Hepatocyte (in vitro differentiated cells): ENCODE results near the gene NSMCE1. TPM values are rescaled to one million over a fixed set of nuclear protein-coding genes. Genes with fewer than 3 reads are reported as not detected.
"Not testable (repeated sequence)": the region's sequence is repeated elsewhere in the genome, so short reads cannot be mapped to it uniquely, and the experiment has no call there.

Source experiments
- DNase-seq: peaks from one replicate; pipeline ENCODE4 v3.0.0-alpha.2; 2016; ENCODE audit warnings: low spot score
- H2AFZ ChIP-seq: fragments of 200-600 bp; sonication (generic); 2 replicates; pipeline ENCODE4 v1.6.0; 2016; ENCODE audit warnings: antibody characterized with exemption, mild to moderate bottlenecking
- H3K27ac ChIP-seq: fragments of 200-600 bp; sonication (generic); 2 replicates; pipeline ENCODE4 v1.5.1; 2016; ENCODE audit warnings: mild to moderate bottlenecking
- H3K27me3 ChIP-seq: fragments of 200-600 bp; sonication (generic); 2 replicates; pipeline ENCODE4 v1.6.1; 2016
- H3K36me3 ChIP-seq: fragments of 200-600 bp; sonication (generic); replicated peaks from 2 replicates; pipeline ENCODE4 v1.5.1; 2016; ENCODE audit warnings: low read depth; ENCODE audit not compliant: insufficient read depth
- H3K4me1 ChIP-seq: fragments of 200-600 bp; sonication (generic); 2 replicates; pipeline ENCODE4 v1.5.1; 2016; ENCODE audit warnings: mild to moderate bottlenecking, moderate library complexity; ENCODE audit not compliant: insufficient read depth
- H3K4me2 ChIP-seq: fragments of 200-600 bp; sonication (generic); 2 replicates; pipeline ENCODE4 v1.6.0; 2016
- H3K4me3 ChIP-seq: fragments of 200-600 bp; sonication (generic); 2 replicates; pipeline ENCODE4 v1.5.1; 2016; ENCODE audit warnings: mild to moderate bottlenecking
- H3K79me2 ChIP-seq: fragments of 200-600 bp; sonication (generic); 2 replicates; pipeline ENCODE4 v1.6.0; 2017; ENCODE audit warnings: mild to moderate bottlenecking
- H3K9me2 ChIP-seq: fragments of 200-600 bp; sonication (generic); replicated peaks from 2 replicates; pipeline ENCODE4 v1.6.0; 2017; ENCODE audit warnings: mild to moderate bottlenecking; ENCODE audit not compliant: insufficient read depth
- H3K9me3 ChIP-seq: fragments of 200-600 bp; sonication (generic); 2 replicates; pipeline ENCODE4 v1.5.1; 2016; ENCODE audit warnings: low read depth, mild to moderate bottlenecking
- H4K20me1 ChIP-seq: fragments of 200-600 bp; sonication (generic); 2 replicates; pipeline ENCODE4 v1.6.0; 2016; ENCODE audit warnings: mild to moderate bottlenecking; ENCODE audit not compliant: insufficient read depth, poor library complexity, severe bottlenecking
- EZH2 ChIP-seq: fragments of 200-600 bp; sonication (generic); IDR thresholded peaks from 2 replicates; pipeline ENCODE4 v1.6.1; 2016; ENCODE audit warnings: antibody characterized with exemption, mild to moderate bottlenecking, borderline replicate concordance
- EZH2phosphoT487 ChIP-seq: fragments of 200-600 bp; sonication (generic); IDR thresholded peaks from one replicate; pipeline ENCODE4 v1.6.1; 2018; ENCODE audit warnings: antibody characterized with exemption, mild to moderate bottlenecking, low read depth, moderate library complexity; ENCODE audit not compliant: unreplicated experiment, severe bottlenecking
- WGBS: methylation state at CpG from one replicate; pipeline ENCODE4 v1.1.6; 2016; ENCODE audit warnings: low lambda C conversion rate; ENCODE audit errors: missing lambda C conversion rate; 5-methylcytosine and 5-hydroxymethylcytosine counted together
- polyA plus RNA-seq: library from polyadenylated mRNA; unstranded; fragments of >200 nt; fragmentation: Nextera tagmentation; extraction: Ambion mirVana; gene quantifications from 2 replicates; pipeline ENCODE4 v1.2.1, GENCODE V29; 2016
- total RNA-seq: library from RNA; depleted of rRNA; stranded (reverse); fragments of >200 nt; gene quantifications from 2 replicates; pipeline ENCODE4 v1.2.3, GENCODE V29; 2014
- TF ChIP-seq, protein P1 (sequence below): fragments of 200-600 bp; sonication (generic); IDR thresholded peaks from 2 replicates; pipeline ENCODE4 v1.5.1; 2016; ENCODE audit warnings: antibody characterized with exemption, mild to moderate bottlenecking; ENCODE audit not compliant: poor library complexity

The NSMCE1 gene
- total and polyA plus RNA-seq, 2 experiments from 2014 or later = 35.0 to 58.2 TPM

DNA sequence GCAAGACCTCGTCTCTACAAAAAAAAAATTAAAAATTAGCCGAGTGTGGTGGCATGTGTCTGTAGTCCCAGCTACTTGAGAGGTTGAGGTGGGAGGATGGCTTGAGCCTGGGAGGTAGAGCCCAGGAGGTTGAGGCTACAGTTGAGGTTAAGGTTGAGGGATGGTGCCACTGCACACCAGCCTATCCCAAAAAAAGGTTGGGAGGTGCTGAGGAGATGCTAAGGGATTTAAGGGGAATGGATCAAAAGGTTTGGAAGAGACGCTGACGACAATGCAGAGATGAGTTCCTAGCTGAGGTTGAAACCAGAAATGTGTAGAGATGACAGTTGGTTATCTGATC is 4.7 kb upstream of the NSMCE1 start:
- Histone ChIP-seq H2AFZ (no peak overlapping the region), H3K27ac (peak overlapping the region; percentile 91), H3K4me2 (peak overlapping the region; percentile 58), H3K9me2 (no peaks in the 10 kb centered on the region), H3K4me3 (no peak overlapping the region), H4K20me1 (no peaks in the 10 kb centered on the region), H3K27me3 (no peaks in the 10 kb centered on the region), H3K4me1 (peaks cover 16% of the 10 kb centered on the region), H3K79me2 (no peaks in the 10 kb centered on the region), H3K9me3 (no peaks in the 10 kb centered on the region), H3K36me3 (no peaks in the 10 kb centered on the region)
- DNase-seq = no peak
- 97% methylated on average over 4 of the region's 4 CpGs for WGBS
- no peak for TF ChIP-seq EZH2
- no peak for TF ChIP-seq EZH2phosphoT487
- TF ChIP-seq, protein P1, sequence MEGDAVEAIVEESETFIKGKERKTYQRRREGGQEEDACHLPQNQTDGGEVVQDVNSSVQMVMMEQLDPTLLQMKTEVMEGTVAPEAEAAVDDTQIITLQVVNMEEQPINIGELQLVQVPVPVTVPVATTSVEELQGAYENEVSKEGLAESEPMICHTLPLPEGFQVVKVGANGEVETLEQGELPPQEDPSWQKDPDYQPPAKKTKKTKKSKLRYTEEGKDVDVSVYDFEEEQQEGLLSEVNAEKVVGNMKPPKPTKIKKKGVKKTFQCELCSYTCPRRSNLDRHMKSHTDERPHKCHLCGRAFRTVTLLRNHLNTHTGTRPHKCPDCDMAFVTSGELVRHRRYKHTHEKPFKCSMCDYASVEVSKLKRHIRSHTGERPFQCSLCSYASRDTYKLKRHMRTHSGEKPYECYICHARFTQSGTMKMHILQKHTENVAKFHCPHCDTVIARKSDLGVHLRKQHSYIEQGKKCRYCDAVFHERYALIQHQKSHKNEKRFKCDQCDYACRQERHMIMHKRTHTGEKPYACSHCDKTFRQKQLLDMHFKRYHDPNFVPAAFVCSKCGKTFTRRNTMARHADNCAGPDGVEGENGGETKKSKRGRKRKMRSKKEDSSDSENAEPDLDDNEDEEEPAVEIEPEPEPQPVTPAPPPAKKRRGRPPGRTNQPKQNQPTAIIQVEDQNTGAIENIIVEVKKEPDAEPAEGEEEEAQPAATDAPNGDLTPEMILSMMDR = no peak

DNA sequence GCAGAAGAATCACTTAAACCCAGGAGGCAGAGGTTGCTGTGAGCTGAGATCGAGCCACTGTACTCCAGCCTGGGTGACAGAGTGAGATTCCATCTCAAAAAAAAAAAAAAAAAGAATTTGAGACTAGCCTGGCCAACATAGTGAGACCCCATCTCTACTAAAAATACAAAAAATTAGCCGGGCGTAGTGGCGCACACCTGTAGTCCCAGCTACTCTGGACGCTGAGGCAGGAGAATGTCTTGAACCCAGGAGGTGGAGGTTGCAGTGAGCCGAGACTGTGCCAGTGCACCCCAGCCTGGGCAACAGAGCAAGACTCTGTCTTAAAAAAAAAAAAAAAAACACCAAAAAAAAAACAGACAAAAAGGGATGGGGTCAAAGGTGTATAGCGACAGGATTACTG is 4.1 kb upstream of the NSMCE1 start:
- H3K27ac ChIP-seq = peak overlapping the region; percentile 91

DNA sequence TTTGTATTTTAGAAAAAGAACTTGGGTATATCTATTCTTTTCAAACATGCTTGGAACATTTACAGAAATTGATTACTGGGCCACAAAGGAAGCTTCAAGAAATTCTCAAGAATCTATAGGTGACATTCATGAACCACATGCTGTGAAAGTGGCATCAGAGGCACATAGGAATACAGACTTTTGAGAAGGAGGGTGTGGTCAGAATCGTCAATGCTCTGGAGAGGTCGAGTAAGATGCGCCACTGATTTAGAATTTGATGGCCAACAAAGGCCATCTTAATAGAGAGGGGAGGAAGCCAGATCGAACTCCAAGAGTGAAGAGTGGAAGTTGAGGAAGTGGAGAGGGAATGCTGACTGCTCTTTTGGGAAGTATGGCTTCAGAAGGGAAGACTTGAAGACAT is 3.5 kb upstream of the NSMCE1 start:
- Histone ChIP-seq H4K20me1 (no peaks in the 10 kb centered on the region), H3K79me2 (peaks cover 7% of the 10 kb centered on the region), H2AFZ (no peak overlapping the region), H3K27me3 (no peaks in the 10 kb centered on the region), H3K4me2 (no peak overlapping the region), H3K9me3 (no peaks in the 10 kb centered on the region), H3K9me2 (no peaks in the 10 kb centered on the region), H3K4me1 (peaks cover 16% of the 10 kb centered on the region), H3K4me3 (no peak overlapping the region), H3K36me3 (no peaks in the 10 kb centered on the region), H3K27ac (no peak overlapping the region)
- WGBS = 91% methylated on average over 4 of the region's 4 CpGs
- no peak for DNase-seq
- TF ChIP-seq EZH2phosphoT487 = no peak
- TF ChIP-seq, protein P1 = no peak

More for the DNA sequence above, 4.1 kb upstream of the NSMCE1 start:
- H3K27me3 ChIP-seq, H3K4me2 ChIP-seq, H3K9me2 ChIP-seq, H2AFZ ChIP-seq, H3K36me3 ChIP-seq, H4K20me1 ChIP-seq, H3K9me3 ChIP-seq, H3K79me2 ChIP-seq, H3K4me3 ChIP-seq, DNase-seq: not testable (repeated sequence)
- WGBS = 98% methylated on average over 7 of the region's 7 CpGs
- H3K4me1 ChIP-seq = peaks cover 16% of the 10 kb centered on the region

DNA sequence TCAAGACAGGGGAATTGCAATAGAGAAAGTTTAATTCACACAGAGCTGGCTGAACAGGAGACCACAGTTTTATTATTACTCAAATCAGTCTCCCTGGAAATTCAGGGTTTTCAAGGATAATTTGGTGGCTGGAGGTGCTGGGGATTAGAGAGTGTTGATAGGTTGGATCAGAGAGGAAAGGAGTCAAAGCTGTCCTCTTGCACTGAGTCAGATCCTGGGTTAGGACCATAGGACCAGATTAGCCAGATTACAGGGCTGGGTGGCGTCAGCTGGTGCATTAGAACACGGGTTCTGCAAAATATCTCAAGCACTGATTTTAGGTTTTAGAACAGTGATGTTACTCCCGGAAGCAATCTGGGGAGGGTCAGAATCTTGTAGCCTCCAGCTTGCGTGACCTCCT is 1.8 kb upstream of the NSMCE1 start:
- Histone ChIP-seq H3K27me3 (no peaks in the 10 kb centered on the region), H3K4me3 (no peak overlapping the region), H3K79me2 (peaks cover 7% of the 10 kb centered on the region), H3K4me2 (no peak overlapping the region), H3K9me2 (no peaks in the 10 kb centered on the region), H3K9me3 (no peaks in the 10 kb centered on the region), H3K4me1 (peaks cover 16% of the 10 kb centered on the region), H2AFZ (no peak overlapping the region), H4K20me1 (no peaks in the 10 kb centered on the region), H3K27ac (no peak overlapping the region), H3K36me3 (no peaks in the 10 kb centered on the region)
- no peak for DNase-seq
- WGBS = 89% methylated on average over 4 of the region's 4 CpGs
- TF ChIP-seq, protein P1 = no peak
- TF ChIP-seq EZH2phosphoT487 = no peak
- TF ChIP-seq EZH2 = no peak
